ENCODE measurements around the gene LAGE3. TPM values are rescaled to one million over a fixed set of nuclear protein-coding genes. Genes with fewer than 3 reads are reported as not detected.

The LAGE3 gene
- total RNA-seq, 1 experiment from 2014 or later, result 175 TPM

DNA sequence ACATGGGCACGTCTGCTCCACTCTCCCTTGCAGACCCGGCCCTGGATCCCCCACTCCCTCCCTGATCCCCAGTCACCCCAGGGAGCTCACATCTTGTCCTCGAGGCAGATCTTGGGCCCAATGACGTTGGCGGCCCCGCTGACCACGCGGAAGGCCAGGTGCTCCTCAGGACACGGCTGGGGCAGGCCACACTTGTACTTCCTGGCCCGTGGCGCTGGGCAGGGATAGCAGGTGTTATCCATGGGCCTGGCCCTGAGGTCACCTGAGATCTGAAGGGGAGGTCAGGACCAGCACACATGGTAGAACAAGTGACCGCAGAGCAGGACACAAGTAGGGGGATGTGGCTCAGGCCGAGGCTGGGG lies 29.3 kb upstream of the LAGE3 start:
- no peak for TF ChIP-seq SIN3A (IDR thresholded peaks at IDR 0.05; ENCODE audit: borderline replicate concordance, insufficient read depth, low read depth, low read length)
- TF ChIP-seq TCF7L2 (IDR thresholded peaks at IDR 0.05; ENCODE audit: low read depth, low read length), result no peak
- TF ChIP-seq CTCF (IDR thresholded peaks at IDR 0.05), result no peak
- TF ChIP-seq POLR2AphosphoS5 (IDR thresholded peaks at IDR 0.05; ENCODE audit: low read depth, low read length), result no peak
- TF ChIP-seq, protein P1, sequence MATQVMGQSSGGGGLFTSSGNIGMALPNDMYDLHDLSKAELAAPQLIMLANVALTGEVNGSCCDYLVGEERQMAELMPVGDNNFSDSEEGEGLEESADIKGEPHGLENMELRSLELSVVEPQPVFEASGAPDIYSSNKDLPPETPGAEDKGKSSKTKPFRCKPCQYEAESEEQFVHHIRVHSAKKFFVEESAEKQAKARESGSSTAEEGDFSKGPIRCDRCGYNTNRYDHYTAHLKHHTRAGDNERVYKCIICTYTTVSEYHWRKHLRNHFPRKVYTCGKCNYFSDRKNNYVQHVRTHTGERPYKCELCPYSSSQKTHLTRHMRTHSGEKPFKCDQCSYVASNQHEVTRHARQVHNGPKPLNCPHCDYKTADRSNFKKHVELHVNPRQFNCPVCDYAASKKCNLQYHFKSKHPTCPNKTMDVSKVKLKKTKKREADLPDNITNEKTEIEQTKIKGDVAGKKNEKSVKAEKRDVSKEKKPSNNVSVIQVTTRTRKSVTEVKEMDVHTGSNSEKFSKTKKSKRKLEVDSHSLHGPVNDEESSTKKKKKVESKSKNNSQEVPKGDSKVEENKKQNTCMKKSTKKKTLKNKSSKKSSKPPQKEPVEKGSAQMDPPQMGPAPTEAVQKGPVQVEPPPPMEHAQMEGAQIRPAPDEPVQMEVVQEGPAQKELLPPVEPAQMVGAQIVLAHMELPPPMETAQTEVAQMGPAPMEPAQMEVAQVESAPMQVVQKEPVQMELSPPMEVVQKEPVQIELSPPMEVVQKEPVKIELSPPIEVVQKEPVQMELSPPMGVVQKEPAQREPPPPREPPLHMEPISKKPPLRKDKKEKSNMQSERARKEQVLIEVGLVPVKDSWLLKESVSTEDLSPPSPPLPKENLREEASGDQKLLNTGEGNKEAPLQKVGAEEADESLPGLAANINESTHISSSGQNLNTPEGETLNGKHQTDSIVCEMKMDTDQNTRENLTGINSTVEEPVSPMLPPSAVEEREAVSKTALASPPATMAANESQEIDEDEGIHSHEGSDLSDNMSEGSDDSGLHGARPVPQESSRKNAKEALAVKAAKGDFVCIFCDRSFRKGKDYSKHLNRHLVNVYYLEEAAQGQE (IDR thresholded peaks at IDR 0.05; ENCODE audit: insufficient read depth in 1 of 2, low read depth in 2 of 2, low read length in 1 of 2), result no peak
- no peak for DNase-seq (ENCODE audit: low read depth, low spot score)
- in situ Hi-C loops (cut with HindIII; ENCODE audit: low pct_unique_long_range_greater_than_20kb, low sequenced_read_pairs), result no loop called here
- ATAC-seq, result no peak
- CTCF ChIA-PET, result no interaction called here
- Histone ChIP-seq H3K4me1 (ENCODE audit: control insufficient read depth, insufficient read depth, low read length) (no peaks in the 10 kb centered on the region), H3K27ac (ENCODE audit: low read length) (no peak overlapping the region), H3K27me3 (ENCODE audit: control insufficient read depth, insufficient read depth, low read length) (no peaks in the 10 kb centered on the region), H3K36me3 (ENCODE audit: control insufficient read depth, insufficient read depth, low read length) (no peaks in the 10 kb centered on the region), H3K9me3 (ENCODE audit: control insufficient read depth, insufficient read depth, low read depth, low read length) (no peaks in the 10 kb centered on the region), H3K4me3 (ENCODE audit: low read depth in 2 of 2, low read length in 2 of 2) (no peak overlapping the region)
- POLR2A ChIA-PET, result no interaction called here
- no TSS peak for BruUV-seq (replicated peaks)
- intact Hi-C loops (cut with micrococcal nuclease; ENCODE audit: unreplicated experiment), result no loop called here

- no peak overlapping the region for H3K4me3 ChIP-seq (ENCODE audit: low read depth in 2 of 2, low read length in 2 of 2)
- intact Hi-C loops (cut with micrococcal nuclease; ENCODE audit: unreplicated experiment) (no loop called here), in situ Hi-C loops (cut with HindIII; ENCODE audit: low pct_unique_long_range_greater_than_20kb, low sequenced_read_pairs) (no loop called here)
- no peak for TF ChIP-seq CTCF (IDR thresholded peaks at IDR 0.05)
- TF ChIP-seq TCF7L2 (IDR thresholded peaks at IDR 0.05; ENCODE audit: low read depth, low read length), result no peak
- TF ChIP-seq POLR2AphosphoS5 (IDR thresholded peaks at IDR 0.05; ENCODE audit: low read depth, low read length), result no peak
- TF ChIP-seq, protein P1 (IDR thresholded peaks at IDR 0.05; ENCODE audit: insufficient read depth in 1 of 2, low read depth in 2 of 2, low read length in 1 of 2), result no peak
- no peak for TF ChIP-seq SIN3A (IDR thresholded peaks at IDR 0.05; ENCODE audit: borderline replicate concordance, insufficient read depth, low read depth, low read length)
- no peak overlapping the region for H3K27ac ChIP-seq (ENCODE audit: low read length)
- H3K27me3 ChIP-seq (ENCODE audit: control insufficient read depth, insufficient read depth, low read length), result no peaks in the 10 kb centered on the region
- no peaks in the 10 kb centered on the region for H3K9me3 ChIP-seq (ENCODE audit: control insufficient read depth, insufficient read depth, low read depth, low read length)
- H3K4me1 ChIP-seq (ENCODE audit: control insufficient read depth, insufficient read depth, low read length), result no peaks in the 10 kb centered on the region
- no peak for DNase-seq (ENCODE audit: low read depth, low spot score)
- BruUV-seq (replicated peaks), result no TSS peak
- POLR2A ChIA-PET, result no interaction called here
- no peaks in the 10 kb centered on the region for H3K36me3 ChIP-seq (ENCODE audit: control insufficient read depth, insufficient read depth, low read length)
- CTCF ChIA-PET, result no interaction called here
- ATAC-seq, result no peak
These were observed 28.7 kb upstream of the LAGE3 start for GRCh38 chrX:154507673-154508383.
